GM21825 (cell line): ENCODE measurements around the gene ARHGEF25.

Source experiments
- ATAC-seq: cut with Tn5 transposase; IDR thresholded peaks from one replicate; pipeline ENCODE4 v1.9.1; 2021; ENCODE audit warnings: mild to moderate bottlenecking, moderate library complexity; ENCODE audit not compliant: unreplicated experiment

ARHGEF25 gene

DNA sequence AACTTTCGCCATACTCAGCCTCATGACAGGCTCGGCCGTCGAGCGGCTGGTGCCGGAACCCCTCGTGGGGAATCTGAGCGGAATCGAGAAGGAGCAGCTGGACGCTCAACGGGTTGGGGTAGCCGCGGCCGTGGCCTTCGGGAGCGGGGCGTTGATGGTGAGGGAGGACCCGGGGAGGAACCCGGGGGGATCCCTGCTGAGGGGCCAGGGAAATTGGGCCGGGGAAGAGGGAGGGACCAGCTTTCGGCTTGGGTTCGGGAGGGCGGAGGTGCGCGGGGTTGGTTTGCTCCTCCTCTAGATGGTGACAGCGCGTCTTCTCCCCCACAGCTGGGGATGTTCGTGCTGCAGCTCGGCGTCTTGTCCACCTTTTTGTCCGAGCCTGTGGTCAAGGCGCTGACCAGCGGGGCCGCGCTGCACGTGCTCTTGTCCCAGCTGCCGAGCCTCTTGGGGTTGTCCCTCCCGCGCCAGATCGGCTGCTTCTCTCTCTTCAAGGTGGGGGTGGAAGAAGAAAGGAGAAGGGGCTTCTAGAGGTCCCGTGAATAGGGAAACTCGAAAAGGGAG lies 9.8 kb downstream of the ARHGEF25 start:
- no peak for ATAC-seq

DNA sequence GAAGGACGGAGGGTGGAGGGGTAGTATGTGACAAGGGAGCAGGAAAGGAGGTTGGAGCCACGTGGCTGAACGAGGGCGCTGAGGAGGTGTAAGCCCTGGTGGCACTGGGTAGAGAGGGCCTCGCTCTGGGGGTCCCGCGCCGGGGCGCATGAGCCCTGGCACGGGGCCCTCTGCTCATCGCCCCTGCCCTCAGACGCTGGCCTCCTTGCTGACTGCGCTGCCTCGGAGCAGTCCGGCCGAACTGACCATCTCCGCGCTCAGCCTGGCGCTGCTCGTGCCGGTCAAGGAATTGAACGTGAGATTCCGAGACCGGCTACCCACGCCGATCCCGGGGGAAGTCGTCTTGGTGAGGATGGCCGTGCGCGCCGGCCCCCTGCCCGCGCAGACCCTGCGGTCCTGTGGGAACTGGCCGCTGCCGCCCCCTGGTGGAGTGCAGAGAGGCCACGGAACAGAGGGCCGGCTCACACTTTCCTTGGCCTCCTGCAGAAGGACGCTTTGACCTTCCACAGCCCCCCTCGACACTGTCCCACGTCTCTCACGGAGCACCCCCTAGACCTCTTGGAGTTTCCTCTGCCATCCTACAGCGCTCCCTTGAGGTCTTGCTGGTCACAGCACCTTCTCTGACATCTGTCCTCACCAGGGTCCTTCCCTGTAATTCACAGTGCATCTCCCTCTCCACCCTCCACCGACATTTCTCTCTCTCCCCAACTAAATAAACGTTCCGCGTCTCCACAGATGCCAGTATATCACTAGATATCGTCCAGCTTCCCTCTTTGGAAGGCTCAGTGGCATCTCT lies 10.5 kb downstream of the ARHGEF25 start:
- ATAC-seq = no peak

DNA sequence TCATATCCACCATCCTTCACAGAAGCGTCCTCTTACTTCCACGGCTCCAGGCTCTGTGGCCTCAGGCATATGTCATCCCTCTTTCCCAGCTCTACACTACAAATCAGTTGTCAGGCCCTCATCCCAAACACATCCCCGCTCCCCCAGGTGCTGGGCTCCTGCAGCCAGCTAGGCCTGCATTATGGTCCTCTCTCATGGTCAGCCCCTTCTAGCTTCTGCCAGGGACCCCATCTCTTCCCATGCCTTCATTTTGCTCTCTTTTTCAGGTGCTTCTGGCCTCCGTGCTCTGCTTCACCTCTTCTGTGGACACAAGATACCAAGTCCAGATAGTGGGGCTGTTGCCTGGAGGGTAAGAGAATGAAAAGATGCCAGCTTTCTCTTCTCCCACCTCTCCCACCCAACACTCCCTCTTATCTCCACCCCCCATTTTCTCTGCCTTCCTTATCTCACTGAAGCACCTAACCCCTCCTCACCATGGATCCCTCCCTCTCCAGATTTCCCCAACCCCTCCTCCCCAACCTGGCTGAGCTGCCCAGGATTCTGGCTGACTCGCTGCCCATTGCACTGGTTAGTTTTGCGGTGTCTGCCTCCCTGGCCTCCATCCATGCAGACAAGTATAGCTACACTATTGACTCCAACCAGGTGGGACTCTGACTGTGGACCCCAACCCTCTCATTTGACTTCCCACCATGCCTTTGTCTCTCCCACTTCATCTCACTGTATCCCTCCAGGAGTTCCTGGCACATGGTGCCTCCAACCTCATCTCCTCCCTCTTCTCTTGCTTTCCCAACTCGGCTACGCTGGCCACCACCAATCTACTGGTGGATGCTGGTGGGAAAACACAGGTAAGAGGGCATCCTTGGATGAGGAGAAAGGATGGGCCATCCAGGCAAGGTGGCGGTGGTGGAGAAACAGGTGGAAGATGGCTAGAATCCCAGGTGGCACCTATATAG lies 11.3 kb downstream of the ARHGEF25 start:
- no peak for ATAC-seq

DNA sequence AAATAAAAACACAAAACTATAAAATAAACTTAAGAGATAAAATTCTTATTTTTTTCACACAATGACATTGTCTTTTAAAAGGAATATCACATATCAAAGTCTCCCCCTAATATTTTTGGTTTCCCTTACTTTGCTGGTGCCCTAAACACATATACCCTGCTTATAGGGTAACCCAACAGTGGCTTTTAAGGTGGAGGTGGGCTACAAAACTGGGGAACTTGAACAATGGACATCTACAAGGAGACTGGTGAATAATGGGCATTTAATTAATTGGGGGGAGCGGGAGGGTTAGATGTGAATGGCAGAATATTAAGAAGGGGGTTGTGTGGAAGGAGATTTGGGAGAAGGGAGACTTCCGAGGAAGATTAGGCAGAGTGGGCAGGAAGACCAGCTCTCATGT lies 12.2 kb downstream of the ARHGEF25 start:
- ATAC-seq = no peak

DNA sequence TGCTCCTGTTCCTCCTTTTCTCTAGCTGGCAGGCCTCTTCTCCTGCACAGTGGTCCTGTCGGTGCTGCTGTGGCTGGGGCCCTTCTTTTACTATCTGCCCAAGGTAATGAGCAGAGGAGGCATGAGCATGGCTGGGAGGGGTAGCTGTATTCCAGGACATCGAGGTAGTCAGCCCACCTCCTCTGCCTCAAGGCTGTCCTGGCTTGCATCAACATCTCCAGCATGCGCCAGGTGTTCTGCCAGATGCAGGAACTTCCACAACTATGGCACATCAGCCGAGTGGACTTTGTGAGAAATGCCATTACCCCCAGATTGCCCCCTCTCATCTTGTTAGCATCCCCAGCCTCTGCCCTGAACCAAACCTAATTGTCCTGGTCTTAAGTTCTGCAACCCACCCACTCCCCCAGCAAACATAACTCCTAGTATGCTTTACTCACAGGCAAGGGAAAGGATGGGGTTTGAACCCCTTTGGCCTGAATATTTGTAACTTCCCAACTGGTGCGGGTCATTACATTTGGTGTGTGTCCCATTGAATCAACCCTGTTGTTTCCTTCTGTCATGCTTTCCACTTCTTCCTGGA lies 12.7 kb downstream of the ARHGEF25 start:
- ATAC-seq = no peak

DNA sequence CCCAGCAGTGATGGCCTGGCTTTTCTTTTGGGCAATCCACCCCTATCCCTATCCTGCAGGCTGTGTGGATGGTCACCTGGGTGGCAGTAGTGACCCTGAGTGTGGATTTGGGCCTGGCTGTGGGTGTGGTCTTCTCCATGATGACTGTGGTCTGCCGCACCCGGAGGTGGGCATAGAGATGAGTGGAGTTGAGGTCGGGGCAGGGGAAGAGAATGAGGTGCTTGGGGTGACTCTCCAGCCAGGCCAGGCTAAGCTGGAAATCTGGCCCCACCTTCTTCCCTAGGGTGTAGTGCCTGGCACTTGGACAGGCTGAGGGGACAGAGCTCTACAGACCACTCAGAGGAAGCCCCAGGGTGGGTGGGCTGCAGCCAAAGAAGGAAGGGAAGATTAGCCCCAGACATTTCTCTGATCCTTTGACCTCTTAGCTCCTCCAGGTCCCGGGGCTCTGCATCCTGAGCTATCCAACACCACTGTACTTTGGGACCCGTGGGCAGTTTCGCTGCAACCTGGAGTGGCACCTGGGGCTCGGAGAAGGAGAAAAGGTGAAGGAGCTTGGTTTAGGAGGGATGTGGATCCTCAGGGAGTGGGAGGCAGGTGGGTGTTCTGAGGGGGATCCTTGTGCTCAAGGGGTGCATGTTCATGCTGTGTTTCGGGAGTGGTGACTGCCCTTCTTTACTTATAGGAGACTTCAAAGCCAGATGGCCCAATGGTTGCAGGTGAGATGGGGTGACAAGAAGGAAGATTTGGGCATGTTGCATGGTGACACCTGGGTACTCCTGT lies 13.4 kb downstream of the ARHGEF25 start:
- ATAC-seq = no peak

DNA sequence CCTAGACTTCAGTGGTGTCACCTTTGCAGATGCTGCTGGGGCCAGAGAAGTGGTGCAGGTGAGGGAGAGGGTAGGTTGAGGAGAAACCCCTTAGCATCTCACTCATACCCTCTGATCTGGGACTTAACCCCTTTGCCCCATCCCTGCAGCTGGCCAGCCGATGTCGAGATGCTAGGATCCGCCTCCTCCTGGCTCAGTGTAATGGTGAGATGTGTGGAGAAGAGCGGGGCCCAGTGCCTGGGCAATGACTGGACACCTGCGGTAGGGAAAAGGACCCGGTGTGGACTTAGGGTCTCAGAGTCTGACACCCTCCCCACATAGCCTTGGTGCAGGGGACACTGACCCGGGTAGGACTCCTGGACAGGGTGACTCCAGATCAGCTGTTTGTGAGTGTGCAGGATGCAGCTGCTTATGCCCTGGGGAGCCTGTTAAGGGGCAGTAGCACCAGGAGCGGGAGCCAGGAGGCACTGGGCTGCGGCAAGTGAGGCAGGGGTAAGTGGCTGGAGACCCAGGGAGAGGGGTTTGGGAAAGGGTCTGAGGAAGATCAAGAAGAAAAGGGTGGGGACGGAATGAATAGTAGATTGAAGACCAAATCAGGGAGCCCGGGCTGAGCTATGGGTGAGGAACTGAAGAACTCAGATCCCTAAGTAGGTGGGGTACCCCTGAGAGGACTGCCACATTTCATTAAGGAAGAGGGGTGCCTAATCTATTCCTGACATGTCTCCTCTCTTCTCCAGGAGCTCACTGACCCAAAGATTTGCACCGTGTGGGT lies 14.2 kb downstream of the ARHGEF25 start:
- ATAC-seq = no peak

DNA sequence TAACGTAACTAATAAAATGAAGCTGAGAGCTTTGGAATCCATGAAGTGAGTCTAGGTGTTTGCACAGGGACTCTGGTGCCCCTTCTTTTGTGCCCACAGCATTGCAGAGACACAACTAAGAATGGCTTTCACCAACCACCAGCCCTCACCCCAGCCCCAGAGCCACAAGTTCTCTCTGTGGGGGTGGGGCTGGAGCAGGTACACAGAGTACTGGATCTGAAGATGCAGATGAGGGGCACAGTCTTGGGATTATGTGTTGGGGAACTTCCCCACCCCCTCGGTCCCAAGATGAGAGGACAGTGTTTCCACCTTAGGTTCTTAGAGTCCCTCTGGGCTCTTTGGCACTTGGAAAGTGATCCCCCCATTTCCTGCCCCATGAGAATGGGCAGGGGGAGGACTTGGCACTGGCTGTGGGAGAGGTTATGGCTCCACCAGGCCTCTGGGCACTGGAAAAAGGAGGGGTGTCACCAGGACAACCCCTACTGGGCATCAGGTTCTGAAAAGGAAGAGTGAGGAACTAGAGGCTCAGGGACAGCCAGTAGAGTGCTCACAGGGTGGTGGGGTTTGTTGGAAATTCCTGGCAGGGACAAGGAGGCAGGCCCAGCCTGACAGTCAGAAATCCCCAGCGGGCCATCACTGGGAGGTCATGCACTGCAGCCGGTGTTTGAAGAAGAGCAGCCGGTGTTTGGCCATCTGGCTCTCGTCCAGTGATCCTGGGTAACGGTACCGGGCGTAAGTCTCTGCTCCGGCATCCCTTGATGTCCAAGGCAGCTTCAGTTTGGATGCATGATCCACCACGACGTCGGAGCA lies 15.1 kb downstream of the ARHGEF25 start:
- ATAC-seq = no peak

DNA sequence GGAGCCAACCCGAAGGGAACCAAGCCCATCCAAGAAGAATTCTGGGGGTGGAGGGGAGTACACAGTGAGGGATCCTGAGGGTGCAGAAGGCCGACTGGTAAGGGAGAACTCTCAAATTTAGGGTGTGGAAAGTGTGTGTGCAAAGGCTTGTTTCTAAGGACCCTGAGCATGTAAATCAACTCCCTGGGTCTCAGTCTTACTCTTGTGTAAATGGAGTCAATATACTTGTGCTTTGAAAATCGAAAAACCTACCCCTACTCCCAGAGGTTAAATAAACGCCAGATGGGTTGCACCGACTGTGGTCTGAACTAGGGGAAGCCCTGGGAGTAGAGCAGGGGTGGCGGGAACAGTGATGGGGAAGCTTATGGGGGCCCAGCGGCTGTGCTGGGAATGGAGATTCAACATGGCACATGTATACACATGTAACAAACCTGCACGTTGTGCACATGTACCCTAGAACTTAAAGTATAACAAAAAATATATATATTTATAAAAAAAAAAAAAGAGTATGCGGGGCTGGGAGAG lies 15.7 kb downstream of the ARHGEF25 start:
- ATAC-seq = no peak

DNA sequence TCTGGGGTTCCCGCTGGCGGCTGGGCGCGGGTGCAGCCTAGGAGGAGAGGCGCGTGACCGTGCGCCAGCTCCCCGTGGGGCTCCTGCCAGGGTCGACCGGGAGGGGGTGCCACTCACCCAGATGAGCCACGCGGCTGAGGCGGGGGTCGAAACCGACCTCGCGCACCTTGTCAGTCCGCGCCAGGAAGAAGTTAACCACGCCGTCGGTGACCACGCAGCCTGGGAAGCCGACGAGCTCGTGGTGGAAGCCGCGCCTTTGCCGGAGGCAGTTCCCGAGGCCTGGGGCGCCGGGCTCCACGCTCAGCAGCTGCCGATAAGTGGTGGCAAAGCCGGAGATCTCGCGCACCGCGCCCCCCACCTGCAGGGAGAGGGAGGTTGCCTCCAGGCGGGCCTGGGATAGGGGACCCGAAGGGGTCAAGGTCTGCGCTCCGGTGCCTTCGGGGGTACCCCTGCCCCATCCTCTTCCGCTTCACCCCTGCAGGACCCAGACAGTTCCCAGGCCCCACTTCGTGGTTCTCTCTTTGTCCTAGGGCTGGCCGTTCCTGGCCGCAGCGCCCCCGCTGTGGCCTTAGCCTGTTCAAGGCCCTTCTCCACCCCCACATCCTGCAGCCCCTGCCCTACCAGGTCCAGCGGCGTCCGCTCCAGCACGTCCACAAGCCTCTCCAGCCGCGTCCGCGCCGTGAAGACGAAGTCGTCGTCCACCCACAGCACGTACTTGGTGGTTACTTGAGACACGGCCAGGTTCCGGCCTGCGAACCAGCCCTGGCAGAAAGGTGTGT lies 16.5 kb downstream of the ARHGEF25 start:
- no peak for ATAC-seq

DNA sequence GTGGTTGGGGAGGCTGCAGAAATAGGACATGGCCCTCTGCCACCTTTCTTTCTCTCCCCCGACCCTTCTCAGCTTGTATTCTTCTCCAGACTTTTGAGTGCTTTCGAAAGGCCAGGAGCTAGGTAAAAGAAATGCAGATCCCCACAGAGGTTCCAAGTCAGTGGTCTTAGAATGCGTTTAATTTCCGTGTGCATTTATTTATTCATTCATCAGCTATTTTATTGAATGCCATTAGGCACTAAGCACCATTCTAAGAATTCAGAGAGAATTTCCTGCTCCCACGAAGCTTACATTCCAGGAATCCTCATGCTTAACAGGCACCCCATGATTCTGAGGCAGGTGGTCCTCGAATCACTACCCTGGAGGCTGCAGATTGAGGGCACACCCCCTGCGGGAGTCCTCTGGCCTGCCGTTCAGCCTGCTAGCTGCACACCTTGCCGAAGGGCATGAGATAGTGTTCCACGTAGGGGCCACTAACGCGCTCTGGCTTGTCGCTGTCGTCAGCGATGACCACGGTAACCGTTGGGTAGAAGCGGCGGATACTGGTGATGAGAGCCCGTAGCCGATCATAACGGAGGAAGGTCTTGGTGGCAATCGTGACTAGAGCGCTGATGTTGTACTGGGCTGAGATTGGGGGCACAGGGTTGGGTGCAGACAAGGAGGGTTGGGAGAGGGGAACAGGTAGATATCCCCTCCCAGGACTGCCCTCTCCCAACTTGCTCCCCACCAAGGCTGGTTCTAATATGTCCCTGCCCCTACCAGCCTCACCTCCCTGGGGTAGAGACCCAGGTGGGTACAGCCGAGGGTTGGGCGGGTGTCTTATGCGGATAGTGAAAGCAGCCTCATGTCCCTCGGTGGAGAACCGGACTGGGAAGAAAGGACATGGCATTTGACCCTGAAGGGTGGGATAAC lies 17.3 kb downstream of the ARHGEF25 start:
- ATAC-seq = no peak

DNA sequence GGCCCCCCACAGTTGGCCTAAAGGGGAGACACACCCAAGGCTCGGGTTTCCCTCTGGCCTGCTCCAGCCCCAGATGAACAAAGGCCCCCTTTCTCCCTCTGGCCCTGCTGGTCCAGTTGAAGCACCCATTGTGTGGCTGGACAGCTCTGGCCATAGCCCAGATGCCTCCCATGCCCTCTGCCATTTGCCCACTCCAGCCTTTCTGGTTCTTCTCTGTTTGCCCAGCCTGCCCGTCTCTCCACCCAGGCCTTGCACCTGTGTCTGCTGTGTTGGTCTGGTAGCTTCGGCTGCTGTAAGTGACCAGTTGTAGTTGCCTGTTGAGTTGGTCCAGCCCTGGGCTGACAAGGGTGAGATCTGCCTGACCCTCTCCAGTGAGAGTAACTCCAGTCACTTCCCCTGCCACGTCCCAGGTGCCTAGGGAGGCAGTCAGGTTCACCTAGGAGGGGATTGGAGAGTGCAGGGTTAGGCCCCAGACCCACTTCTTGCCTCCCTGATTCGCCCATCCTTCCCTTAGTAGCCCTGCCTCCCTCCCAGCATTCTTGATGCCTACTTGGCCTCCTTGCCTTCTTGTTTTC lies 18.7 kb downstream of the ARHGEF25 start:
- no peak for ATAC-seq

DNA sequence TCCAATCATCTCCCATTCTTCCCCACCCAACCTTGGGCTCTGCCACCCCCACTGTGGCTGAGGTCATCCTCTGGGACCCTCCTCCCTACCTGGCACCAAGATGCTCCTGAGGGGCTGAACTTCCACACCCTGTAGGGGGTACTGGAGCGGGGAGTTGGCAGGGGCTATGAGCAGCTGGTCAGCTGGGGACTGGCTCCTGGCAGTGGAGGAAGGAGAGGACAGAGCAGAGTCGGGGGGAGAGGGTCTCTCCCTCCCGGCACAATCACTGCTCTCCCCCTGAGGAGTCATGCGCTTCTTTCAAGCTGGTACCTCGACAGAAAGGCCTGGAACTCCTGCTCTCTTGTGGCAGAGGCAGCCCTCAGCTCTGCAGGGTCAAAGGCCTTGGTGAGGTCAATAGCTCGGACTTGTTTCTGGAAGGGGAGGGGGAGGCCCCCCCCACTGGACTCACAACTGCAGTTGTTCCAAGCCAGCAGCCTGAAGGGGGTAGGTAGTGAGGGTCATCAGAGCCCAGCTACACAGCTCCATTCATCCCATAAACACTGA lies 19.7 kb downstream of the ARHGEF25 start:
- no peak for ATAC-seq

DNA sequence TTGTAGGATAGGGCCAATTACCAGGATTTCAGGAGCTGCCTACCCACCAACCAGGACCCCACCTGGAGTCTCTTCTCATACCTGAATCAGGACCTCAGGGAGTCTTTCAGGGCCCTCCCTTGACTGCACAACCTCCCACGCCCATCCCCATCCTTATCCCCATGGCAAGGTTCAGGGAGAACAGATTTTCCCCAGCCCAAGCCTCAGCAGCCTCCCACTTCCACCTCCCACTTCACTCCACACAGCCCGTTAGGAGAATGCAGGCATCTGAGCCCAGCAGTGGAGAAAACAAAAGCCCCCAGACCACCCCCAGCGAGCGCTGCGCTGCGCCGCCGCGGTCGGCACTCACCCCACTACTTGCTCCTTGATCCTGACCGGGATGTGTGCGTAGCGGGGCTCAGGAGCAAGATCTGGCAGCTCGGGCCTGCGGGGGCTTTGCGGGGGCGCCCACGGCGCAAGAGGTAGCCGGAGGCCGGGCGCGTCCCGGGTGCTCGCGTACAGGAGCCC lies 20.4 kb downstream of the ARHGEF25 start:
- ATAC-seq = no peak

DNA sequence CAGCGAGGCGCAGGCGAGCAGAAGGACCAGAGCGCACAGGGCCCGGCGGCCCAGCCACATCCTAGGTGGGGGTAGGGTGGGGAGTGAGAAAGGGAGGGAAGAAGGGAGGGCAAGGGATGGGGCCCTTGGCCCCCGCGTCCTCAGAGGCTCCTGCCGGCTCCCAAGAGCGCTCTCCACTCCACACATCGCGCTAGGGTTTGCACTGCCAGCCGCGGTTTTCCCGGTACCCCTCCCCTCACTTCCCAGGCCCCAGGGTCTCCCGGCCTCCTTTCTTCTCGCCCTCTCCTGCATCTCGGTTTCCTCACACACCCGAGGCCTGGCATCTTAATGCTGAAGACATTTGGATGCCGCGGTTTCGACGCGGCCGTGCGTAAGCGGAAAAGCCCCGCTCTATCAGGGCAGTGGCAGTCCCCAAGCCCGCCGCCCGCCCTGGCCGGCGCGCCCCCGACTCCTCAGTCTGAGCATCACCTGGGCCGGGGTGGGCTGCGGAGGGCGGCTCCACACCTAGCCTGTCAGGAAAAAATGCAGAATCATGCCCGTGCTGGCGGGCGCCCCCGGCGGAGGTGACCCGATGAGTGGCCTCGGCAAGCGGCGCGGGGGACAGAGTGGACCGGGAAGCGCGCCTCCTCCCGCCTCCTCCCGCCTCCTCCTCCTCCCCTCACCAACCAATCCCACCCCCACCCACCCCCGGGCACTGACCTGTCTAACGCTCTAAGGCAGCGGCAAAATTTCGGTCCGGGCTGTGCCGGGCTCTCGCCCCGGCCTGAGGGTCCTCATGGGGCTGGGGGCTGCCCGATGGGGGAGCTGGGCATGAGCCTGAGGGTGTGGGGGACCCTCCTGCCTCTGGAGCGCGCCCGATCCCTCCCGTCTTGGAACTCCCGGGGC lies 21.1 kb downstream of the ARHGEF25 start:
- ATAC-seq = no peak
